HG02852 (cell line): ENCODE results near the gene WNT3A.
"Not testable (repeated sequence)": the region's sequence is repeated elsewhere in the genome, so short reads cannot be mapped to it uniquely, and the experiment has no call there.

Experiments
- ATAC-seq: cut with Tn5 transposase; IDR thresholded peaks from one replicate; pipeline ENCODE4 v1.9.1; 2021; ENCODE audit warnings: mild to moderate bottlenecking, moderate library complexity; ENCODE audit not compliant: unreplicated experiment

Gene WNT3A, protein sequence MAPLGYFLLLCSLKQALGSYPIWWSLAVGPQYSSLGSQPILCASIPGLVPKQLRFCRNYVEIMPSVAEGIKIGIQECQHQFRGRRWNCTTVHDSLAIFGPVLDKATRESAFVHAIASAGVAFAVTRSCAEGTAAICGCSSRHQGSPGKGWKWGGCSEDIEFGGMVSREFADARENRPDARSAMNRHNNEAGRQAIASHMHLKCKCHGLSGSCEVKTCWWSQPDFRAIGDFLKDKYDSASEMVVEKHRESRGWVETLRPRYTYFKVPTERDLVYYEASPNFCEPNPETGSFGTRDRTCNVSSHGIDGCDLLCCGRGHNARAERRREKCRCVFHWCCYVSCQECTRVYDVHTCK

GRCh38 chr1:228006786-228007048 is at the start of gene WNT3A:
Gene WNT3A, plus strand, starts transcription at chr1:228006998. Its CDS starts 131 bp downstream, at chr1:228007129.
- ATAC-seq: no peak

DNA sequence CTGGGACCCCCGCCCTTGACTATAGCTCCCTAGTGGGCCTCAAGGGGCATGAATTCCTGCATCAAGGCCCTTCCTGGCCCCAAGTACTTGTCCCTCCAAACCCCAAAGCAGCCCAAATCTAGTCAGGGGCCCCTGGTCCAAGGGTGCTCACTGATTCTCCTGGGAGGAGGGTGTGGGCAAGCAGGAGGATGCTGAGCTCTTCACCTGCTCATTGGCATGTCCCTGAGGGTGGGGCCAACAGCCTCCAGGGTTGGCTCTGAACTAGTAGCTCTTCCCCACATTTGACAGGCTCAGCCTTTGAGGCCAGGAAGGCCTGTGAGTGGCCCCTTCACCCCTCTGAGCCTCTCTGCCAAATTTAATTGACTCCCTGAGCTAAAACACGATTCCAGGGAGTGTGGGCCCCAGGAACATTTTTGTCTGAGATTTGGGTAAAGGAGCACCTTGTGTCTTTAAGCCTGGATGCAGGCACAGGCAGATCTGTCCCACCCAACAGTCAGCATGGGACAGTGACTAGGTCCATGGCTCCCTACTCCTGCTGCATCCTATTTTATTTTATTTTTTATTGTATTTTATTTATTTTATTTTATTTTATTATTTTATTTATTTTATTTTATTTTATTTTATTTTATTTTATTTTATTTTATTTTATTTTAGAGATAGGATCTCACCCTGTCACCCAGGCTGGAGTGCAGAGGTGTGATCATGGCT is 48.0 kb upstream of the WNT3A start:
- no peak for ATAC-seq

DNA sequence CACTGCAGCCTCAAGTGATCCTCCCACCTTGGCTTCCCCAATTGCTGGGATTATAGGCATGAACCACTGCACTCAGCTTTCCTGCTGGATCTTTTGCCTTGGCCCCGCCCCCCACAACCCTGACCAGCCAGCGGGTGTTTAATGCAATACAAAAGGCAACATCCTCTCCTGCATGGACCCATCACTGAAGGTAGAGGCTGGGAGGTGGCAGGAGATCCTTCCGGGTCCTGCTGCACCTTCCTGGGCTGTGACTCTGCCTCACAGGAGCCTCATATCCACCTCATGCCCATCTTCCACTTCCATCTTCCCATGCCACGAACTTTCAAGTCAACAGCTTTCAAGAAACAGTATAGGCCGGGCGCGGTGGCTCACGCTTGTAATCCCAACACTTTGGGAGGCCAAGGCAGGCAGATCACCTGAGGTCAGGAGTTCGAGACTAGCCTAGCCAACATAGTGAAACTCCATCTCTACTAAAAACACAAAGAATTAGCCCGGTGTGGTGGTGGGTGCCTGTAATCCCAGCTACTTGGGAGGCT is 47.4 kb upstream of the WNT3A start:
- ATAC-seq: no peak

DNA sequence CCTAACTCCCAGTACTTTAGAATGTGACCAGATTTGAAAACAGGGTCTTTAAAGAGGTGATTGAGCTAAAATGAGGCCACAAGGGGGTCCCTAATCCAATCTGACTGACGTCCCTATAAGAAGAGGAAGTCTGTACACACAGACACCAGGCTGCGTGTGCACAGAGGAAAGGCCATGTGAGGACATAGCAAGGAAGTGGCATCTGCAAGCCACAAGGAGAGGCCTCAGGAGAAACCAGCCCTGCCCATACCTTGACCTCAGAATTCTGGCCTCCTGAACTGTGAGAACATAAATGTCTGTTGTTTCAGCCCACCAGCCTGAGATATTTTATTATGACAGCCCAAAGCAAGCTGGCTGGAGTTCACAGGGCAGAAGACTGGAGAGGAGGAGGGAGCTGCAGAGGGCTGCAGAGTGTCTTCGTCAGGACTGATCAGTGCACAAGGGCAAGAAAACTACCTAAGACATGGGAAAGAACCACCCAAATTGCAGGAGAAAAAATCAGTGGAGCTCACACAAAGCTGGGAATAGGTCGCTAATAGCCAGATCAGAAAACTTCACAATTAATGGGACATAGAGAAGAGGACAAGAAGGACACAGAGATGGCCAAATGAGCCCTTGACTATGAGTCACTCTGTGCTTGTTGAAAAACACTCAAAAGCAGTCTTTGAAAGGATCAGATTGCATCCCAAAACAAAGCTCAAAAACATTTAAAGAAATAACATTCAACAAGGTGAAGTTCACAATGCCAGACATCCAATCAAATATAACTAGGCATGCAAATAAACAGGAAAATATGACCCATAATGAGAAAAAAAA is 44.9 kb upstream of the WNT3A start:
- no peak for ATAC-seq

GRCh38 chr1:227966733-227967132 is 40.1 kb upstream of the WNT3A start:
- ATAC-seq: not testable (repeated sequence)

- ATAC-seq: not testable (repeated sequence)
Measured at GRCh38 chr1:227967815-227968214, 39.0 kb upstream of the WNT3A start.

GRCh38 chr1:227970076-227970995 is 36.5 kb upstream of the WNT3A start:
- ATAC-seq: not testable (repeated sequence)

- ATAC-seq: not testable (repeated sequence)
Measured at GRCh38 chr1:227971216-227971615, 35.6 kb upstream of the WNT3A start.

- ATAC-seq: not testable (repeated sequence)
Measured at GRCh38 chr1:227971643-227972282, 35.0 kb upstream of the WNT3A start.

GRCh38 chr1:227972283-227972679 is 34.5 kb upstream of the WNT3A start:
- ATAC-seq: not testable (repeated sequence)

- not testable (repeated sequence) for ATAC-seq
Measured at GRCh38 chr1:227972843-227973374, 33.9 kb upstream of the WNT3A start.

GRCh38 chr1:227973724-227974288 is 33.0 kb upstream of the WNT3A start:
- ATAC-seq: not testable (repeated sequence)

DNA sequence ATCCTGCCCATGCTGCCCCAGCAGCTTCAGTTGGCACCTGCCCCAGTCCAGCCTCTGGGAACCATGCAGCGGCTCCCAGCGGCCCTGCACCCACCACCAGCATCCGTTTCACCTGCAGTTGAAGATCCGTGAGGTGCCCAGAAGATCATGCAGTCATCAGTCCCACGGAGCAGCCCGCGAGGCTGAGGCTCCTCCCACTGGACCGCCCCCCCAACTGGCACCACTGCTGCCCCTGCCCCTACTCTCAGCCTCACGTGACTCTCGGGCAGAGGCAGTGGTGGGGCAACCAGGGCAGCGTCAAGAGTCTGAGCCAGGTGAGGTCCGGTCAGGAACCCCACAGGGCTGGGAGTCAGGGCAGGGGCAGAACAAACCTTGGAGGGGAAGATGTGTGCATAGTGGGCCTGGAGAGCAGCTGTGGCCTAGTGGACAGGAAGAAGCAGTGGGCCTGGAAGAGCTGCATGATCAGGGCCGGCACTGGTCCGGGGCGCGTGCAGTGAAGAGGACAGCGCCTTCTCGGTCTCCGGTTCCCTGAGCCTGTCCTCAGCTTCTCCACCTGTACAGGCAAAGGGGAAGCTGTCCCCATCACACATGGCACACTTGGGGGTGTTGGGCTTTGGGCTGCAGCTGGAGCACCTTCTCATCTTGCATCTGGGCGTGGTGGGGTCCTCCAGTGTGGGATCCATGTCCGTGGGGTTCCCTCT is 31.1 kb upstream of the WNT3A start:
- not testable (repeated sequence) for ATAC-seq

DNA sequence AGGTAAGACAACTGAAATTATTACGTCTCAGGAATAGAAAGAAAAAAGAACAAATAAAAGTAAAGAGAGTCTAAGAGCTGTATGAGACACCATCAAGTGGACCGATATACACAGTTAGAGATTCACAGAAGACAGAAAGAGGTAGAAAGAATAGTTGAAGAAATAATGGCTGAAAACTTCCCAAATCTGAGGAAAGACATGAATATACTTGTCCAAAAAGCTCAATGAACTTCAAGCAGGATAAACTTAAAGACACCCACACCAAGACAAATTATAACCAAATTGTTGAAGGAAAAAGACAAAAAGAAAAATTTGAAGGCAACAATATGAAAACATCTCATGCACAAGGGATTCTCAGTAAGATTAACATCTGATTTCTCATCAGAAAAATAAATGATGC is 19.6 kb upstream of the WNT3A start:
- ATAC-seq: no peak

DNA sequence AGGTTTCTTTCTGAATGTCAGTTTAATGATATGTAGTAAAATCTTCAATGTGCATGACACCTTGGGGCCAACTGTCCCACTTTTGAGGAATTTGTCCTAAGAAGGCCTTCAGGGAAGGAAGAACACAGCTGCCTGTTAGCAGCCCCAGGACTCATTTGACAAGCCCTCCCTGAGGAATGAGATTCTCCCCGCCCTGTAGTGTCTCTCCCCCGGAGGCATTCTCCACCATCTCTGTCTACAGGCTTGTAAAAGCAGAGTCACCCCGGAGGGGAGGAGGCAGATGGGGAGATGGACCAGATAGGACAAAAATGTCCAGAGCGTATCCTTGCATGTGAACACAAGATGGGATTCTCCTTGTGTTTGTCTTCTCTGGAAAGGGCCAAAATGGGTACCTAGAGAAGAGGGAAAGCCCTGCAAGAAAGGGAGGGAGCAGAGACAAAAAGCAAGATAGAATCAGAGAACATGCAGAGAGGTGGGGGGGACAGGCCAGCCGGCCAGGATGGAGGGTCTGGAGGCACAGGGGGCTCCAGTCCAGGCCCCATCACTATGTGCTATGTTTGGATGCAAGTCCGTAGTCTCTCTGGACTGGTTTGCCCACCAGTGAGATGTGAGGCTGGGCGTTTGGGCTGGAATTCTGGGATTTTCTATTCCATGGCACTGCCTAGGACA is 12.0 kb upstream of the WNT3A start:
- ATAC-seq: no peak

GRCh38 chr1:227996187-227996950 is 10.4 kb upstream of the WNT3A start:
- no peak for ATAC-seq

GRCh38 chr1:227998374-227999055 is 8.3 kb upstream of the WNT3A start:
- no peak for ATAC-seq
